GM18870 (cell line): Measurements from ENCODE around the gene DUSP3.

Experiments used
- ATAC-seq: cut with Tn5 transposase; IDR thresholded peaks from one replicate; pipeline ENCODE4 v1.9.1; 2021; ENCODE audit warnings: moderate library complexity; ENCODE audit not compliant: unreplicated experiment

Gene DUSP3

GRCh38 chr17:43736389-43736788, 42.4 kb downstream of the DUSP3 start:
- ATAC-seq, result no peak

DNA sequence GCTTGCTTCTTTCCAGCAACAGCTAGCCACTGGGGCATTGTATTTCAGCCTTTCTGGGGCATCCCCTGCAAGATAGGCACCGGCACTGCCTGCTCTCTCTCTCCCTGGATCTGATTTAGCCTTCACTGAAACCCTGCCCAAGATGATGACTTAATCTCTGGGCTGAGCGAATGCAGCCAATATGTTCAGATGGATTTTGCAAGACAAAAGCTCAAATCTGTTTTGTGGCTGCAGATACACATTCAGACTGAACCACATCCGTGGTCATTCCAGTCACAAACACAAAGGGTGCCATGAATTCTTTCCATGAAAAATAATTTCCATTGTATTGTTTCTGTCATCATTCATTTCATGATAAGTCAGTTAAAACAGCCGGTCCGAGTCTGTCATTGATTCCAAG, 44.4 kb downstream of the DUSP3 start:
- no peak for ATAC-seq

- no peak for ATAC-seq
Measured at GRCh38 chr17:43733956-43734355, 44.8 kb downstream of the DUSP3 start.

GRCh38 chr17:43732958-43733357, 45.8 kb downstream of the DUSP3 start:
- no peak for ATAC-seq

DNA sequence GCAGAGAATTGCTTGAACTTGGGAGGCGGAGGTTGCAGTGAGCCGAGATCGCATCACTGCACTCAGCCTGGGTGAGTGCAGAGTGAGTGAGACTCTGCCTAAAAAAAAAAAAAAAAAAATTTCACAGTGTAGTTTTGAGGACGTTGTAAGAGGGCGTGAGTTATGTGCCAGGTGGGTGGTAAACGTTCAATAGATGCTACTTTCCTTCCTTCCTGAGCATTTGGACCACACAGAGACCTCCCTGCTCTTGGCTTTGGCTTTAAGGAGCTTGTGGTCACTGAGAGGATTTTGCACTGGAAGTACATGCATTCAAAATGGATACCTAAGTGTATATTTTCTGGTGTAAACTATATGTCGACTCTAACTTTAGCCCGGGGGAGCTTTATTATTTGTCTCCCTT, 50.7 kb downstream of the DUSP3 start:
- ATAC-seq, result no peak

DNA sequence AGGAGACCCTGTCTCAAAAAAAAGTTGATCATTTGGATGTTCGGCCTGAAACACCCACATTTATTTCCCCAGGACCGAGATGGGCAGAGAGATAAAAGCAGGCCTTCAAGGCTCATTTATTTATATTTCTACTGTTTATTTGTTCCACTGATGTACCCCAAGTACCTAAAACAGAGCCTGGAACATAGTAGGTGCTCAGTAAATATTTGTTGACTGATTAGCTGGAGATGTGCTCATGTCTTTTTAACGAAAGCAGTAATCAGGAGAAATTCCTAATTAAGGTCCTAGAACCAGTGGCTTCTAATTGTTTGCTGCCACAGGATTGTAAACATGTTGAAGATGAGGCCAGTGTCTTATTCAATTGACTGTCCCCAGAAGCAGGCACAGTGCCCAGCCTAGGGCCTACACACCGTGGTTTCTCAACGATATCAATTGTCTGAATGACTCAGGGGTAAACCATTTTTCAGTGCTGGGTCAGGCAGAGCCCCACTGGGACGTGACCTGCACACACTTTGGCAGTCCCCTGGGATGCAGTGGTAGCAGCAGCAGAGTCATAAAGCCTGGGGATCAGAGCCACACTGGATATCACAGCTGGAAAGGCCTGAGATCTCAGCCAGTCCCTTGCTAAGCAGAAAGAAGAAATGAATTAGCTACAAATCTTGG, 54.9 kb downstream of the DUSP3 start:
- ATAC-seq, result no peak

GRCh38 chr17:43722870-43723665, 55.7 kb downstream of the DUSP3 start:
- no peak for ATAC-seq

DNA sequence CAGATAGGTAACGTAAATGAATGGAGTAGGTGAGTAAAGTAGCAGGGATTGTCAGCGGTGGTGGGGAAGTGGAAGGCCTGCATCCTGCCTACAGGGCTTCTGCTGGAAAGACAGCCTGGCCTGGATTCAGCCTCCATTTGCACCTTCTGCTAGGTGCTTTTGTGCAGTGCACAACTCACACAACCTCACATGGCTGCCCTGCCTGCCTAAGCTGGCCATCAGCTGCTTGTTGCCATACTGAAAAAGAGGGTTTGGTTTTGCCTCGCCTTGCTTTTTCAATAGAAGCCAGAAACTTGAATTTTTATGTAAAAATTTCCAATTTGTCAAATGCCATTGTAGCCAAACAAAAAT, 56.5 kb downstream of the DUSP3 start:
- no peak for ATAC-seq

GRCh38 chr17:43721537-43722268, 57.1 kb downstream of the DUSP3 start:
- no peak for ATAC-seq

DNA sequence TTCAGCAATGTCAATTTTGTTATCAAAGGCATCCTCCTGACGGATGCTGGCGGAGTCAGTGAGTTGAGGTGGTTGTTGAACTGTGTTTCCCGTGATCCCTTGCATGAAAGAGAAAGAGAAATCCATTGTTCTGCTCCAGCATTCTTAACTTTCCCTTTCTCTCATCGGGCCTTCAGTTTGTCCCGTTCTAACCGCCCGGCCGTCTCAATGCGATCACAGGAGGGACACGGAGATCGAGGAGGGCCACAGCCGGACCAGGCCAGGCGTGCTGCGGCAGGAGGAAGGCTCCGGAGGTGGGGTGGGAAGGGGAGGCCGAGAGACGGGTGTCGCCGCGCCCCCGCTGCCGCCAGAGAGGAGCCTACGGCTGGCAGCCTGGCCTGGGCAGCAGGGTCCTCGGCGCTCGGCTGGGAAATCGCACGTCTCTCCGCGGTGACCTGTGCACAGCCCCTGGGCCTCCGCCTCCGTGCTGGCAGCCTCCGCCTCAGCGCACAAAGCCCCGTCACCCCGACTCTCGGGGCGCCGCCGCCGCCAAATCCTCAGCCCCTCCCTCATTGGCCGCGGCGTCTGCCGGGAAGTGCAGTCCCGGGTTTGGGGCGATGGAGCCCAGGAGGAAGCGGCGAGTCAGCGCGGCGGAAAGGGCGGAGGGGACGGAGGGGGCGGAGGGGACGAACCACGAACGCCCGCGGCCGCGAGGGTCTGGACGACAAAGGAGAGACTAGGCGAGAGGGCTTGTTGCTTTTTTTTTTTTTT, 58.3 kb downstream of the DUSP3 start:
- ATAC-seq, result no peak

GRCh38 chr17:43719578-43719977, 59.2 kb downstream of the DUSP3 start:
- no peak for ATAC-seq

GRCh38 chr17:43718544-43718943, 60.2 kb downstream of the DUSP3 start:
- no peak for ATAC-seq

- no peak for ATAC-seq
Measured at GRCh38 chr17:43717913-43718312, 60.9 kb downstream of the DUSP3 start.
